Right lobe of liver (tissue), 6 donors: ENCODE results near the gene CACNA1C. TPM values are rescaled to one million over a fixed set of nuclear protein-coding genes. Genes with fewer than 3 reads are reported as not detected.

ENCODE experiments used
- ATAC-seq, 4 donors: fragments of 200-7000 bp; cut with Tn5 transposase; one replicate each; pipeline ENCODE4 v1.9.1; 2020; ENCODE audit warnings: mild to moderate bottlenecking in 4 of 4, moderate library complexity in 4 of 4
- DNase-seq, 3 donors: peaks; one replicate each; pipeline ENCODE4 v3.0.0-alpha.2; 2020
- H3K27ac ChIP-seq, 3 donors: fragments of 200-600 bp; one replicate each; pipeline ENCODE4 v1.8.0; 2022
- H3K27me3 ChIP-seq, 2 donors: fragments of 200-600 bp; one replicate each; pipeline ENCODE4 v1.8.0; 2022
- H3K36me3 ChIP-seq, 4 donors: fragments of 200-600 bp; sonication (generic) in 1 of 4; one replicate each; pipeline versions ENCODE4 v1.5.1 to v1.8.0; 2017 to 2022; ENCODE audit warnings: control low read depth in 1 of 4
- H3K4me1 ChIP-seq, 4 donors: fragments of 200-600 bp; sonication (generic) in 1 of 4; one replicate each; pipeline versions ENCODE4 v1.5.1 to v1.8.0; 2017 to 2022; ENCODE audit warnings: control low read depth in 1 of 4
- H3K4me3 ChIP-seq, 3 donors: fragments of 200-600 bp; one replicate each; pipeline ENCODE4 v1.8.0; 2022
- H3K9me3 ChIP-seq, 4 donors: fragments of 200-600 bp; sonication (generic) in 1 of 4; one replicate each; pipeline versions ENCODE4 v1.5.1 to v1.8.0; 2017 to 2022; ENCODE audit warnings: control low read depth in 1 of 4
- CTCF ChIP-seq, 4 donors: fragments of 200-600 bp in 3 of 4; fragments of 450-650 bp in 1 of 4; IDR thresholded peaks; one replicate each; pipeline versions ENCODE4 v1.5.1 to v1.8.0; 2016 to 2022; ENCODE audit warnings: antibody characterized with exemption in 4 of 4, mild to moderate bottlenecking in 2 of 4
- POLR2A ChIP-seq: fragments of 450-650 bp; IDR thresholded peaks from one replicate; pipeline ENCODE4 v1.6.1; 2017; ENCODE audit warnings: antibody characterized with exemption, mild to moderate bottlenecking
- whole genome bisulfite sequencing: methylation state at CpG from one replicate; pipeline ENCODE4 v1.1.6; 2018; ENCODE audit warnings: low coverage, low lambda C conversion rate; ENCODE audit not compliant: insufficient coverage; ENCODE audit errors: missing lambda C conversion rate; 5-methylcytosine and 5-hydroxymethylcytosine counted together
- intact Hi-C, 2 donors: fragments of 100-400 bp; cut with DNase I; formaldehyde crosslinking; loops; one replicate each; pipeline versions ENCODE4 v1.11.2 to v1.14.1; 2022
- total RNA-seq, 6 experiments: library from RNA; depleted of rRNA in 2 of 6; stranded (reverse); fragments of >200 nt in 2 of 6; fragmentation: NEBNext Ultra II Directional in 3 of 6; extraction: Animal tissue kit (Norgen Biotek cat#: 25700) in 3 of 6; gene quantifications; one replicate each; pipeline versions ENCODE4 v1.1.0 to v1.2.4, GENCODE V29; 2016 to 2023
- donor health status: DM: no; HTN: yes; CAD: no.
- donor health status: DM: no; HTN: no; CAD: no.
- donor health status: DM: no; HTN: no; CAD: no.
- donor health status: DM: no; HTN: yes; CAD: no.
- donor health status: DM: no; HTN: yes; CAD: no.

Gene CACNA1C
- total RNA-seq, 6 experiments from 2014 or later, result 0.18 to 1.0 (median 0.57) TPM

GRCh38 chr12:2074792-2075191 is 22.0 kb downstream of the CACNA1C start:
- no peaks in the 10 kb centered on the region for H3K9me3 ChIP-seq
- H3K27ac ChIP-seq, result no peak overlapping the region
- no peaks in the 10 kb centered on the region for H3K27me3 ChIP-seq
- no peaks in the 10 kb centered on the region for H3K4me1 ChIP-seq
- DNase-seq (no peak), ATAC-seq (no peak)
- no peak for TF ChIP-seq CTCF (IDR thresholded peaks at IDR 0.05)
- TF ChIP-seq POLR2A, result no peak
- intact Hi-C loops, result no loop called here
- H3K4me3 ChIP-seq, result no peak overlapping the region
- no peaks in the 10 kb centered on the region for H3K36me3 ChIP-seq
- 67% methylated on average over 1 of the region's 4 CpGs for WGBS

- no peaks in the 10 kb centered on the region for H3K36me3 ChIP-seq
- no peak for DNase-seq
- no peaks in the 10 kb centered on the region for H3K27me3 ChIP-seq
- no peak overlapping the region for H3K27ac ChIP-seq
- intact Hi-C loops, result no loop called here
- TF ChIP-seq CTCF (IDR thresholded peaks at IDR 0.05), result no peak
- TF ChIP-seq POLR2A, result no peak
- H3K9me3 ChIP-seq, result no peaks in the 10 kb centered on the region
- 49% methylated on average over 7 of the region's 9 CpGs for WGBS
- ATAC-seq, result no peak
- H3K4me1 ChIP-seq, result no peaks in the 10 kb centered on the region
- no peak overlapping the region for H3K4me3 ChIP-seq
Observed at GRCh38 chr12:2075508-2076195, 22.9 kb downstream of the CACNA1C start.

GRCh38 chr12:2076196-2076570 is 23.4 kb downstream of the CACNA1C start:
- DNase-seq, result no peak
- WGBS, result 52% methylated on average over 9 of the region's 9 CpGs
- no peaks in the 10 kb centered on the region for H3K4me1 ChIP-seq
- no peaks in the 10 kb centered on the region for H3K27me3 ChIP-seq
- no peaks in the 10 kb centered on the region for H3K36me3 ChIP-seq
- no peaks in the 10 kb centered on the region for H3K9me3 ChIP-seq
- H3K27ac ChIP-seq, result no peak overlapping the region
- no peak overlapping the region for H3K4me3 ChIP-seq
- TF ChIP-seq CTCF (IDR thresholded peaks at IDR 0.05) (no peak), POLR2A (no peak)
- intact Hi-C loops, result no loop called here
- no peak for ATAC-seq

- WGBS, result 77% methylated on average over 8 of the region's 10 CpGs
Observed at GRCh38 chr12:2076728-2077127, 23.9 kb downstream of the CACNA1C start.

More at GRCh38 chr12:2076728-2077127, 23.9 kb downstream of the CACNA1C start:
- Histone ChIP-seq H3K4me1 (no peaks in the 10 kb centered on the region), H3K27me3 (no peaks in the 10 kb centered on the region), H3K9me3 (no peaks in the 10 kb centered on the region), H3K4me3 (no peak overlapping the region), H3K36me3 (no peaks in the 10 kb centered on the region), H3K27ac (no peak overlapping the region)
- intact Hi-C loops, result no loop called here
- TF ChIP-seq POLR2A (no peak), CTCF (IDR thresholded peaks at IDR 0.05) (no peak)
- DNase-seq (no peak), ATAC-seq (no peak)
